Measurements from ENCODE around the gene MEGF11.

MEGF11 gene

GRCh38 chr15:65926459-65926858 is 327.1 kb downstream of the MEGF11 start:
- DNase-seq = no peak

GRCh38 chr15:65925338-65925737 is 328.2 kb downstream of the MEGF11 start:
- no peak for DNase-seq

GRCh38 chr15:65924004-65924403 is 329.5 kb downstream of the MEGF11 start:
- DNase-seq = no peak

GRCh38 chr15:65923264-65923663 is 330.3 kb downstream of the MEGF11 start:
- DNase-seq = no peak

DNA sequence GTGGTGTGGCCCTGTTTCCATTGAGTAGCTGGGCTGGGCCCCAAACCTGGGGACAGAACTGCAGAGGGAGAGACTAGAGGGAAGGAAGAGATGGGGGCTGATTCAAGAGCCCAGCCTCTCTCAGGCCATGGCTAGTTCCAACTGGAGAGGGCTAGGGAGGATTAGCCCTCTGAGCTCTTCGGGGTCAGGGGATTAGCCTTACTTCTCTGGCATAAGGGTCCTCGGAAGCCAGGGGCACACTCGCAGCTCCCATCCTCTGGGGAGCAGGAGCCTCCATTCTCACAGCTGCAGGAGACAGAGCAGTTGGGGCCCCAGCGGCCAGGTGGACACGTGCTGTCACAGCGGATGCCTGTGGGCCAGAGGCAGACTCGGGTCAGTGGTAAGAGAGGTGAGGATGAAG is 330.9 kb downstream of the MEGF11 start:
- no peak for DNase-seq

GRCh38 chr15:65921780-65922179 is 331.8 kb downstream of the MEGF11 start:
- DNase-seq = no peak

DNA sequence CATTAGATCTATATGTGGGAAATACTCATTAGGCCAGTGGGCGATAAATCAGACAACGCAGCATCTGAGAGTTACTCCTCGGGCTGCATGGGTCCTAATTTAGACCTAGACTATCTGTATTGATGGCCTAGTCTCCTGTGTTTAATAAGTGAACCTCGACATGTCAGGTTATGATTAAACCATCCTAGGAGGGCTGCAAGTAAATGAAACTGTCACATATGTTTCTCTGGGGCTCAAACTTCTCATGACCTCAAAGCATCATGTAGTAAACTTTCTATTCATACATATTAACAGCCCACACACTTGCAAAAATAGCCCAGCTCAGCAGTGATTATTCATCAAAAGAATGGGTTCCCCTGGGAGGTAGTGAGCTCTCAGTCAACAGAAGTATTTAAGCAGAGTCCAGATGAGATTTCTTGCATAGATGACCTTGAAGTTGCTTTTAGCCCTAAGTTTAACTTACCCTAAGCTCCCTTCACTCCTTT is 332.7 kb downstream of the MEGF11 start:
- no peak for DNase-seq

DNA sequence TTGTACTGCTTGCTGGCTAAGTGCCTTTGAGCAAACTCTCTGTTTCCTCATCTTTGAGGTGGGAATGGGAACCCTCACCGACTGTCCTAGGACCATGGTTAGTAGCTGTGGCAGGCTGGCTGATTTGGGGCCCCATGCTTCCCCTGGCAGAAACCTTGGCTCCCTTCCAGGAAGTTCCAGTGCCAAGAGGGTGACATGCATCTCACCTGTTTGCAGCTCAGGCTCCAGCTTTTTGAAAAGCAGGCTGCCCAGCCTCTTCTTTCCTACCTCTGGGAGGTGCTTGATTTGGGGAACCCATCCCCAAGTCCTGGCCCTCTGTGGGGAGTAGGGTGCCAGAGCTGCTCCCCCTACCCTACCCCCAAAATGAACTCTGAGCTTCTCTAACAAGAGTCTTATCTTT is 333.4 kb downstream of the MEGF11 start:
- no peak for DNase-seq

DNA sequence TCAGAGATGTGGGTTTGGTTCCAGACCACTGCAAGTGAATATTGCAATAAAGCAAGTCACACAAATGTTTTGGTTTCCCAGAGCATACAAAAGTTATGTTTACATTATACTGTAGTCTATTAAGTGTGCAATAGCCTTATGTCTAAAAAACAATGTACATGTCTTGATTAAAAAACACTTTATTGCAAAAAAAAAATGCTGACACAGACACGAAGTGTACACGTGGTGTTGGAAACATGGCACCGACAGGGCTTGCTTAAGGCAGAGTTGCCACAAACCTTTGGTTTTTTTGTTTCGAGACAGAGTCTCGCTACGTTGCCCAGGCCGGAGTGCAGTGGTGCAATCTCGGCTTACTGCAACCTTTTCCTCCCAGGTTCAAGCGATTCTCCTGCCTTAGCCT is 334.2 kb downstream of the MEGF11 start:
- DNase-seq = no peak

- DNase-seq = no peak
These were observed 334.6 kb downstream of the MEGF11 start for GRCh38 chr15:65918945-65919344.

DNA sequence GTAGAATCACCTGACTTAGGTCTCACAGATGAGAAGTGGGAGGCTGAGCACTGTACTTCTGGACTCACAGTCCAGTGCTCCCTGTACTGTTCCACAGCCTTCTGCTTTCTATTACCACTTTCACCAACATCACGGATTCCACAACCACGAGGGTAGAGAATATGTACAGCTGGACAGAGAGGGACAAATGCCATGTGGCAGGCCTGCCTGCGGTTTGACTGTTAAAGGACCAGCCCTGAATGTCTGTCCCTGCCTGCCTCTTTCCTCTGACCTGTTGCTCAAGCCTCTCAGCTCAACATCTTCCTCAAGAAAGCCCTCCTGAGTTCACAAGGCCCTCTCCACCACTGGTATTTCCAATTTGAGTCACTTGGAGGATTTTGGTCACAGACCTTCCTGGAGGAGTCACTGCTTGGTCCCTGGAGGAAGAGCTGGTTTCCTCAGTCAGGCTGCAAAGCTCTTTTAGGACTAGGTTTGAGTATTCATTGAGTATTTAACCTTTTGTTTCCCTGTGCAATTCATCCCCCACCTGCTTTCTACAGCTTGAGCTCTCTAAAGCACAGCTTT is 335.1 kb downstream of the MEGF11 start:
- DNase-seq = no peak

- DNase-seq = no peak
These were observed 335.6 kb downstream of the MEGF11 start for GRCh38 chr15:65917936-65918335.

DNA sequence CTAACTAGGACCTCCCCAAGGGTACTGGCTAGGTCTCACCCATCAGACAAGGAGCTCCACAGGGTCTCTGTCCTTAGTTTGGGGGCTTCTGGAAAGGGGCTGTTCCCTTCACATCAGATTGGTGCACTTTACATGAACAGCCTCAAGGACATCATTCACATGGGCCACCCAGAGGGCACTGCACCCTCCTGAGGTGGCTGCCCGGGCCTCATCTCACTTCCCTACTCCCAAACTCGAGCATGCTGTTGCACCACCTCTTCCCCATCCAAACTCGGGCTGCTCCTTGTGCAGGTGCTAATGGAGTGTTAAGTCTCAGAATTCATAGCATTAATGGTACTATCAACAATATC is 336.2 kb downstream of the MEGF11 start:
- no peak for DNase-seq

DNA sequence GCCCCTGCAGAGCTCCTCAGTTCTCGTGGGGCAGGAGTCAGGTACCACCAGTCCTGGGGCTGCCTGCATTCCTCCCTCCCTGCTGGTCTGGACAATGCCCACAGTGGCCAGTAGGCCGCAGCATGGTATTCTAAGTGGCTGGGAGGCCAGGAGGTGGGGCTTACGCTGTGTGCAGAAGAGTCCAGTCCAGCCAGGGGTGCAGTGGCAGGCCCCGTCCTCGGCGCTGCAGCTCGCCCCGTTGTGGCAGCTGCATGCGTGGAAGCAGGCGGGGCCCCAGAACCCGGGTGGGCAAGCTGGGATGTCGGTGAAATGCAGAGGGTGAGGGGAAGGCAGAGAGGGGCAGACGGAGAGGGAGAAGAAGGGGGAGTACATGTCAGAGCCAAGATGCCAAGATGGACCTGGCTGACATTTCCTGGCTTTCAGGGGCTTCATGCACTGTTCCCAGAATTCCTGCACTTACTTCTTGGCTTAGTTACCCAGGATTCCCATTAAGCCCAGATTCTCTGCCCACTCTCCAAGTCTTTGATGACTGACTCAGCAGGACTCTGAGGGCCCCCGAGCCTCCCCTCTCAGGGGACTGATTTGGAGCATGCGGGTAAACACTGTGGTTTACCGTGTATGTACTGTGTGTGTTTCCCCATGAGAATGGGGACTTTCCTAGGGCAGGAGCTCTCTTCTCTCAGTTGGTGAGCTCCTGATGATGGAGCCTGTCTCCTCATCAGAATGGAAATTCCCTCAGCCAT is 336.7 kb downstream of the MEGF11 start:
- no peak for DNase-seq

GRCh38 chr15:65916041-65916663 is 337.4 kb downstream of the MEGF11 start:
- no peak for DNase-seq

DNA sequence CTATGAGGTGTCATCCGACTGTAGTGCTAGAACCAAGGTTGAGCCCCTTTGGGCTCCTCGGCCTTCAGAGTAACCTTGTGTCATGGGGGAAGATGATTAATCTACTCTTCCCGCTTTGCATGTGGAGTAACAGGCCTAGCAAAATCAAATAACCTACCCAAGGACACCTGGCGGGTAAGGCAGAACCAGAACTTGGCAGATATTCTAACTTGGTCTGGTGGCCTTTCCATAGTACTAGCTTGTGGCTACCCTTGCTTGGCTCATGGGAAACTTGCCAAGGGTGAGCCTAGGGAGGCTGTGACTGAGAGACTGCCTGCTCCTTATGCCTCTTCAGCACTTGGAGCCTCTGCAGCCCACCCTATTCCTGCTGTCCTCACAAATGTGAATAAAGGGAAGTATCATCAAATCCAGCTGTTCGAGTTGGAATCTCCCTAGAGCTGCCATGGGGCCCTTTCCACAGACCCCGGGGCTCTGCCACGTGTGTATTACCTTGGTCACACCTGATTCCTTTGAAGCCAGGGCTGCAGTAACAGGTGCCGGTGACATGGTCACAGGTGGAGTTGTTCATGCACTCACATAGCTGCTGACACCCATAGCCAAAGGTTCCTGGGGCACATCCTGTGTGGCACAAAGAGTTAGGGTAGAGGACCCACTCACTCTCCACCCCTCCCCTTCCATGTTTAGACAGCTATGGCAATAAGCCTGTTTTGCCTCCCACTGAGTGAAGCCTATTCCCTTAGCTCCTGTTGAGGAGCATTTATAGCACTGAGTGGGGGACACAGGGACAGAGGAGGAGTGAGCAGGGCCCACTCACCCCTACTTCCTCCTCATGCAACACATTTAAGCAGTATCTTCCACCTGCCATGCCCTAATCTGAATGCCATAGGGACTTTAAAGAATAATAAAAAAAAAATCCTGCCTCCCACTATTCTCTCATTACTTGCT is 338.3 kb downstream of the MEGF11 start:
- no peak for DNase-seq

GRCh38 chr15:65914386-65914785 is 339.2 kb downstream of the MEGF11 start:
- DNase-seq = no peak

DNA sequence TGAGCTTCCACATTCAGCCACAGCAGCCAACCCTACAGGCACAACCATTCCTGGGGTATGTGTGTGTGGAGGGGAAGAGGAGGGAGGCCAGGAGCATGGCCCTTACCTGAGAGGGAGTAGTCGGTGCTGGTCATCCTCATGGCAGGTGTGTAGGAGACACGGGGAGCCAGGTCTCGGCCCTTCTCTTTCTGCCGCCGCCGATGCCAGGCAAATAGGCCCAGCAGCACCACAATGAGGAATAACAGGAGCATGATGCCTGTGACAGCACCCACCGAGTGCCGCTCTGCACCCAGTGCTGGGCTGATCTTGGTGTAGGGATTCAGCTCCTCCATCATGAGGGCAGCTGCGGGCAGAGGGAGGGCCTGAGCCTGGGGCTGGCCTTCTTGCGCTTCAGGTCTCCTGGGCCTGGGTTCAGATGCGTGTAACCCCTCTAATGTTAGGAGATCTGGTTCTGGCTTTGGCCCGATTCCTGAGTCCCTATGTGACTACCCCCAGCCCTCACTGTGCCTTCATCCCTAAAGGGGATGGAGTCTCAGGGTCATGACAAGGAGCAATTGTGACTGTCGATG is 339.8 kb downstream of the MEGF11 start:
- no peak for DNase-seq

GRCh38 chr15:65912235-65912634 is 341.3 kb downstream of the MEGF11 start:
- DNase-seq = no peak

DNA sequence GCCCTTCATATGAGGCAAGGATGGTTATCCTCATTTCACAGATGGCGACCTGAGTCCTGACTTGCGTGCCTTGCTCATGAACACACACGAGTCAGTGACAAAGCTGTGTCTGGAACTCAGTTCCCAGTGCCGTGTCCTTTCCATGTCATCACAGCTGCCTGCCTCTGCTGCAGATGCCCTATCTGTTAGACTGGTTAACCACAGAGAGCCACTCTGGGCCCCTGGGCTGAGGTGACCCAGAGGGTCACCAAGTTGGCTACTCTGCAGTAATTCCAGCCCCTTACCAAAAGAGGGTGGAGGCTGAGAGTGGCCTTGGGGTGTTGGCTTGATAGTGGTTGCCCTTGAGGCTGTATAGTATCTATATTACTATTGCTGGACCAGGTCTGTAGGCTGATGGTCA is 343.2 kb downstream of the MEGF11 start:
- no peak for DNase-seq

GRCh38 chr15:65909831-65910230 is 343.7 kb downstream of the MEGF11 start:
- no peak for DNase-seq

- no peak for DNase-seq
These were observed 344.7 kb downstream of the MEGF11 start for GRCh38 chr15:65908876-65909275.

GRCh38 chr15:65907661-65908060 is 345.9 kb downstream of the MEGF11 start:
- no peak for DNase-seq
